Loucy (cell line): ENCODE measurements around the gene UGP2.

Experiments used
- H2AFZ ChIP-seq: fragments of 200-600 bp; sonication (generic); 2 replicates; pipeline ENCODE4 v1.6.0; 2016; ENCODE audit warnings: antibody characterized with exemption, mild to moderate bottlenecking, low read length, moderate library complexity
- H3F3A ChIP-seq: fragments of 200-600 bp; 2 replicates; pipeline ENCODE4 v1.6.0; 2016; ENCODE audit warnings: antibody characterized with exemption, low read depth, mild to moderate bottlenecking
- H3K27me3 ChIP-seq: fragments of 200-600 bp; sonication (generic); 2 replicates; pipeline ENCODE4 v1.6.1; 2014; ENCODE audit warnings: low read length, mild to moderate bottlenecking; ENCODE audit not compliant: insufficient read depth, poor library complexity, severe bottlenecking
- H3K36me3 ChIP-seq: fragments of 200-600 bp; sonication (generic); 2 replicates; pipeline ENCODE4 v1.6.1; 2016; ENCODE audit warnings: low read length; ENCODE audit not compliant: insufficient read depth
- H3K4me1 ChIP-seq: fragments of 200-600 bp; sonication (generic); 2 replicates; pipeline ENCODE4 v1.5.1; 2014; ENCODE audit warnings: low read length, mild to moderate bottlenecking; ENCODE audit not compliant: insufficient read depth, poor library complexity, severe bottlenecking
- H3K4me2 ChIP-seq: fragments of 200-600 bp; sonication (generic); 2 replicates; pipeline ENCODE4 v1.6.0; 2014; ENCODE audit warnings: antibody characterized with exemption, low read length, low read depth, mild to moderate bottlenecking; ENCODE audit not compliant: poor library complexity, severe bottlenecking
- H3K4me3 ChIP-seq: fragments of 200-600 bp; sonication (generic); 2 replicates; pipeline ENCODE4 v1.5.1; 2014; ENCODE audit warnings: low read length, mild to moderate bottlenecking, mixed read lengths; ENCODE audit not compliant: poor library complexity, severe bottlenecking
- H3K79me2 ChIP-seq: fragments of 200-600 bp; sonication (generic); 2 replicates; pipeline ENCODE4 v1.6.1; 2014; ENCODE audit warnings: low read length; ENCODE audit not compliant: insufficient read depth
- H3K9ac ChIP-seq: fragments of 200-600 bp; sonication (generic); 2 replicates; pipeline ENCODE4 v1.6.0; 2014; ENCODE audit warnings: mild to moderate bottlenecking, low read depth, low read length, moderate library complexity; ENCODE audit not compliant: poor library complexity, severe bottlenecking
- H3K9me2 ChIP-seq: fragments of 200-600 bp; sonication (generic); replicated peaks from 2 replicates; pipeline ENCODE4 v1.6.1; 2016; ENCODE audit warnings: low read depth, low read length, mixed read lengths
- H3K9me3 ChIP-seq: fragments of 200-600 bp; sonication (generic); 2 replicates; pipeline ENCODE4 v1.6.1; 2014; ENCODE audit warnings: mild to moderate bottlenecking, antibody characterized with exemption, low read length, low read depth; ENCODE audit not compliant: insufficient read depth
- H4K20me1 ChIP-seq: fragments of 200-600 bp; sonication (generic); 2 replicates; pipeline ENCODE4 v1.6.0; 2014; ENCODE audit warnings: antibody characterized with exemption, low read length, mild to moderate bottlenecking; ENCODE audit not compliant: insufficient read depth, poor library complexity, severe bottlenecking
- CTCF ChIP-seq: fragments of 200-600 bp; sonication (generic); conservative IDR thresholded peaks from 2 replicates; pipeline ENCODE4 v1.5.1; 2014; ENCODE audit warnings: mild to moderate bottlenecking, antibody characterized with exemption, low read length
- EZH2phosphoT487 ChIP-seq: fragments of 200-600 bp; IDR thresholded peaks from 2 replicates; pipeline ENCODE4 v1.6.1; 2018; ENCODE audit warnings: antibody characterized with exemption, mild to moderate bottlenecking, moderate library complexity, borderline replicate concordance

UGP2 gene

GRCh38 chr2:63866009-63866709 is 24.5 kb downstream of the UGP2 start:
- Histone ChIP-seq H3K4me1 (no peaks in the 10 kb centered on the region), H3K9me3 (no peaks in the 10 kb centered on the region), H3K36me3 (peaks cover 45% of the 10 kb centered on the region), H3K4me2 (no peak overlapping the region), H3F3A (no peaks in the 10 kb centered on the region), H3K27me3 (no peaks in the 10 kb centered on the region), H3K9ac (no peak overlapping the region), H2AFZ (no peak overlapping the region), H4K20me1 (peaks cover 13% of the 10 kb centered on the region), H3K9me2 (no peaks in the 10 kb centered on the region), H3K4me3 (no peak overlapping the region), H3K79me2 (peaks cover 41% of the 10 kb centered on the region)
- TF ChIP-seq EZH2phosphoT487 (no peak), CTCF (no peak)

- no peaks in the 10 kb centered on the region; the same call in 1 of the 2 replicates for H3K9me3 ChIP-seq
- TF ChIP-seq CTCF (no peak), EZH2phosphoT487 (no peak)
- H2AFZ ChIP-seq, result no peak overlapping the region
- no peaks in the 10 kb centered on the region for H3K9me2 ChIP-seq
- H3K79me2 ChIP-seq, result peaks cover 75% of the 10 kb centered on the region
- no peaks in the 10 kb centered on the region for H3K4me1 ChIP-seq
- H3F3A ChIP-seq, result no peaks in the 10 kb centered on the region
- no peak overlapping the region for H3K9ac ChIP-seq
- no peak overlapping the region for H3K4me3 ChIP-seq
- H3K4me2 ChIP-seq, result no peak overlapping the region
- H3K27me3 ChIP-seq, result no peaks in the 10 kb centered on the region
- H3K36me3 ChIP-seq, result peaks cover 37% of the 10 kb centered on the region; the same call in 1 of the 2 replicates
- peaks cover 8% of the 10 kb centered on the region for H4K20me1 ChIP-seq
Measured at GRCh38 chr2:63870679-63871078, 29.0 kb downstream of the UGP2 start.

GRCh38 chr2:63871864-63872263 is 30.2 kb downstream of the UGP2 start:
- Histone ChIP-seq H3F3A (no peaks in the 10 kb centered on the region), H3K9me3 (no peaks in the 10 kb centered on the region; the same call in 1 of the 2 replicates), H3K27me3 (no peaks in the 10 kb centered on the region), H2AFZ (no peak overlapping the region), H3K4me2 (no peak overlapping the region), H3K4me3 (no peak overlapping the region), H3K9me2 (no peaks in the 10 kb centered on the region), H4K20me1 (peaks cover 3% of the 10 kb centered on the region), H3K79me2 (peaks cover 76% of the 10 kb centered on the region), H3K4me1 (no peaks in the 10 kb centered on the region), H3K9ac (no peak overlapping the region), H3K36me3 (peaks cover 44% of the 10 kb centered on the region; the same call in 1 of the 2 replicates)
- TF ChIP-seq CTCF (no peak), EZH2phosphoT487 (no peak)
